ENCODE results near the gene GRIA4.
A peak's percentile ranks its signal among the peaks of the same experiment; 100 is the strongest.

Gene GRIA4

GRCh38 chr11:106015066-106015465 is 405.2 kb downstream of the GRIA4 start:
- no peak for DNase-seq

DNA sequence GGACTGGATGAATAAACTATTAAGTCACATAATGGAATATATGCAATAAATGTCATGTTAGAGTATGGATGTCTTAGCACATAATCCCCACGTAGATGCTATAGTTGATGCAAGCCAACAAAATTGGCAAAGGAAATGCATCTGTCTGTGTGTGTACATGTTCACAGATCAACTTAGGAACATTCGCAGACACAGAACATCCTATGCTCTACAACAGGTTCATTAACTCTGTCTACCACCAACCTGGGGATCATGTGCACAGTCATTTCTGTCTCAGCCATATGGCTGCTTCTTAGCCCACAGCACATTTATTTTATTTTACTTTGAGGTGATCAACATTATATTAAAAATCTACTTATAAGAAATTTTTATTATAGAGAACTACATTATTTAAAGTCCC is 407.2 kb downstream of the GRIA4 start:
- no peak for DNase-seq

- no peak for DNase-seq
These were observed 411.5 kb downstream of the GRIA4 start for GRCh38 chr11:106021181-106021966.

- DNase-seq, result peak; percentile 97
These were observed 412.3 kb downstream of the GRIA4 start, which contains the start of gene MSANTD4 for GRCh38 chr11:106021967-106022794. MSANTD4 (minus strand) TSS chr11:106022240; CDS start chr11:106010917, 11,323 bp downstream.

GRCh38 chr11:106022795-106023275 is 413.0 kb downstream of the GRIA4 start:
- DNase-seq, result no peak

DNA sequence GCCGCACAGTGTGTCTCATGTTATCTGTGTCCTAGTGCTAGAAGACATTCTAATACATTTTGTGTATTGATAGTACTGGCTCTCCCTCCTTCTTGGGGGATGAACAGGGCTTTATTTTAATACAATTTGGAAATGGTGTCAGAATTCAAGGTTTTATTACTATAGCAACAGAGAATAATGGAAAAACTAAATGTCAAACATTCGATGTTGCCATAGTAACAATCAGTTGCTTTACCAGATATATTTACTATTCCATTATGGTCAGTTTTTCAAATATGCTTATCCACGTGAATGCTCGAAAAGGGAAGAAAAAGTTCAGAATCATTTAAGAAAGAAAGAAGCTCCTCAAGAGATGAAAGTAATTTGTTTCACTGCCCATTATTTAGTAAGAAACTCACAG is 420.7 kb downstream of the GRIA4 start:
- DNase-seq, result no peak

DNA sequence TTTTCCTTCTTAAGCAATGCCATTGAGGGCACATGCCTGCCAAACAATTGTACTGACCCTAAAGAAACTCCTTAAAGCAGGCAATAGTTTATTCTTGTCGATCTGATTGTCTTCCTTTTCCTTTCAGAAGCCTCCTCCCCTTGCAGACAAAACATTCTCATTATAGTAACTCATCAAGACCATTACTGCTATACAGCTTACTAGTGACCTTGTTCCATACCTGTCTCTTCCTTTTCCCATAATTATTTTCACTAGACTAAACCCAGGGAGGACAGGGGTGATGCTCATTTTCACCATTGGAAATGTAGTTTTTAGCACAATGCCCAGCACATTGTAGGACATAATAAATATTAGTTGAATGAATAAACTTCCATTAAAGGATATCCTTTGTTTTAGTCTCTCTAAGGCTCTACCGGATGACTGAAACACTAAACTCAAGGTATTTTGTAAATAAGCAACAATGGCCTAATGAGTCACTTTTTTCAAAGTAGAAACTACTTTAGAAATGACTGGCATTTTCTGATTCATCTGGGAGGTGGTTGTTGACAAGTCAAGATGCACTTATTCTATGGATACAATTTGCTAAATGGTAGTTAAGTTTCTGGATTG is 421.4 kb downstream of the GRIA4 start:
- DNase-seq, result no peak

Data from NK-92 treated with Interleukin-12 subunit alpha and Interleukin-12 subunit beta, amount 100 ng/mL, for 24 hours (cell line).